ENCODE results near the gene SYNM. TPM values are rescaled to one million over a fixed set of nuclear protein-coding genes. Genes with fewer than 3 reads are reported as not detected.

The SYNM gene
- total and polyA plus RNA-seq, 2 of the 8 experiments (the other 6 are each of a cell fraction or from before 2014, with no cell fraction given): 0.89 to 2.0 TPM

GRCh38 chr15:99104788-99105513 lies at the start of gene SYNM (continued):
- TF ChIP-seq HDAC2 (IDR thresholded peaks at IDR 0.05; ENCODE audit: borderline replicate concordance in 1 of 2, low read depth in 2 of 2, low read length in 2 of 2): peak; percentile 3 to 73; a peak in 2 of 4 replicates
- no peak for TF ChIP-seq BCL11A (IDR thresholded peaks at IDR 0.05; ENCODE audit: low read depth in 2 of 2, low read length in 2 of 2)
- TF ChIP-seq EGR1 (IDR thresholded peaks at IDR 0.05; ENCODE audit: borderline replicate concordance, low read depth, low read length): no peak; the same call in 1 of the 2 replicates
- TF ChIP-seq TBP (IDR thresholded peaks at IDR 0.05; ENCODE audit: low read depth, low read length): peak; percentile 73; the same call in 1 of the 2 replicates
- TF ChIP-seq TCF12 (IDR thresholded peaks at IDR 0.05; ENCODE audit: low read depth, low read length): peak; percentile 58; the same call in 1 of the 2 replicates
- TF ChIP-seq JUND (IDR thresholded peaks at IDR 0.05; ENCODE audit: low read length): no peak
- TF ChIP-seq EZH2 (IDR thresholded peaks at IDR 0.05; ENCODE audit: low read depth, low read length, severe bottlenecking): no peak
- no peak for TF ChIP-seq BACH1 (IDR thresholded peaks at IDR 0.05; ENCODE audit: low read length)
- TF ChIP-seq, protein P1, sequence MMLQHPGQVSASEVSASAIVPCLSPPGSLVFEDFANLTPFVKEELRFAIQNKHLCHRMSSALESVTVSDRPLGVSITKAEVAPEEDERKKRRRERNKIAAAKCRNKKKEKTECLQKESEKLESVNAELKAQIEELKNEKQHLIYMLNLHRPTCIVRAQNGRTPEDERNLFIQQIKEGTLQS (IDR thresholded peaks at IDR 0.05; ENCODE audit: insufficient read depth, low read depth, low read length): no peak
- TF ChIP-seq FOSL1 (IDR thresholded peaks at IDR 0.05; ENCODE audit: insufficient read depth, low read depth, low read length): no peak
- TF ChIP-seq NRF1 (IDR thresholded peaks at IDR 0.05; ENCODE audit: low read depth, low read length): no peak
- no peak for TF ChIP-seq CBX8 (IDR thresholded peaks at IDR 0.05; ENCODE audit: borderline replicate concordance, low read depth, low read length)
